HEK293 (cell line): ENCODE data around the gene RASA4B.

ENCODE experiments used
- KLF9 ChIP-seq: fragments of 450-650 bp; formaldehyde crosslinking; IDR thresholded peaks from 2 replicates; pipeline ENCODE4 v1.5.1; 2016; ENCODE audit warnings: missing biosample characterization, missing genetic modification characterization, low read depth
- ZBTB1 ChIP-seq: fragments of 450-650 bp; formaldehyde crosslinking; IDR thresholded peaks from 2 replicates; pipeline ENCODE4 v1.5.1; 2016; ENCODE audit warnings: missing biosample characterization, missing genetic modification characterization
- ZNF211 ChIP-seq: fragments of 450-650 bp; formaldehyde crosslinking; IDR thresholded peaks from 2 replicates; pipeline ENCODE4 v1.5.1; 2016; ENCODE audit warnings: low read depth, missing biosample characterization, missing genetic modification characterization
- ZNF239 ChIP-seq: fragments of 450-650 bp; formaldehyde crosslinking; IDR thresholded peaks from 2 replicates; pipeline ENCODE4 v1.5.1; 2016; ENCODE audit warnings: missing biosample characterization, missing genetic modification characterization
- ZNF274 ChIP-seq, 2 experiments: fragments of 200-500 bp in 1 of 2; fragments of 450-650 bp in 1 of 2; sonication (Bioruptor generic) in 1 of 2; formaldehyde crosslinking in 1 of 2; IDR thresholded peaks; 2 replicates each; pipeline versions ENCODE4 v1.5.1 to v1.6.1; 2014 to 2016; ENCODE audit warnings: borderline replicate concordance in 1 of 2, inconsistent platforms in 1 of 2, low read length in 1 of 2, missing biosample characterization in 1 of 2, missing genetic modification characterization in 1 of 2
- ZNF416 ChIP-seq: fragments of 450-650 bp; formaldehyde crosslinking; IDR thresholded peaks from 2 replicates; pipeline ENCODE4 v1.5.1; 2016; ENCODE audit warnings: missing biosample characterization, missing genetic modification characterization
- TF ChIP-seq, protein P1 (sequence below): fragments of 450-650 bp; formaldehyde crosslinking; IDR thresholded peaks from 2 replicates; pipeline ENCODE4 v1.5.1; 2016; ENCODE audit warnings: missing biosample characterization, missing genetic modification characterization
- TF ChIP-seq, protein P2 (sequence below): fragments of 450-650 bp; formaldehyde crosslinking; IDR thresholded peaks from 2 replicates; pipeline ENCODE4 v1.5.1; 2016; ENCODE audit warnings: missing biosample characterization, missing genetic modification characterization, low read depth
- TF ChIP-seq, protein P3 (sequence below): fragments of 450-650 bp; formaldehyde crosslinking; IDR thresholded peaks from 2 replicates; pipeline ENCODE4 v1.5.1; 2017; ENCODE audit warnings: missing biosample characterization, missing genetic modification characterization
- TF ChIP-seq, protein P4 (sequence below): fragments of 450-650 bp; formaldehyde crosslinking; IDR thresholded peaks from 2 replicates; pipeline ENCODE4 v1.5.1; 2017; ENCODE audit warnings: missing biosample characterization, missing genetic modification characterization

DNA sequence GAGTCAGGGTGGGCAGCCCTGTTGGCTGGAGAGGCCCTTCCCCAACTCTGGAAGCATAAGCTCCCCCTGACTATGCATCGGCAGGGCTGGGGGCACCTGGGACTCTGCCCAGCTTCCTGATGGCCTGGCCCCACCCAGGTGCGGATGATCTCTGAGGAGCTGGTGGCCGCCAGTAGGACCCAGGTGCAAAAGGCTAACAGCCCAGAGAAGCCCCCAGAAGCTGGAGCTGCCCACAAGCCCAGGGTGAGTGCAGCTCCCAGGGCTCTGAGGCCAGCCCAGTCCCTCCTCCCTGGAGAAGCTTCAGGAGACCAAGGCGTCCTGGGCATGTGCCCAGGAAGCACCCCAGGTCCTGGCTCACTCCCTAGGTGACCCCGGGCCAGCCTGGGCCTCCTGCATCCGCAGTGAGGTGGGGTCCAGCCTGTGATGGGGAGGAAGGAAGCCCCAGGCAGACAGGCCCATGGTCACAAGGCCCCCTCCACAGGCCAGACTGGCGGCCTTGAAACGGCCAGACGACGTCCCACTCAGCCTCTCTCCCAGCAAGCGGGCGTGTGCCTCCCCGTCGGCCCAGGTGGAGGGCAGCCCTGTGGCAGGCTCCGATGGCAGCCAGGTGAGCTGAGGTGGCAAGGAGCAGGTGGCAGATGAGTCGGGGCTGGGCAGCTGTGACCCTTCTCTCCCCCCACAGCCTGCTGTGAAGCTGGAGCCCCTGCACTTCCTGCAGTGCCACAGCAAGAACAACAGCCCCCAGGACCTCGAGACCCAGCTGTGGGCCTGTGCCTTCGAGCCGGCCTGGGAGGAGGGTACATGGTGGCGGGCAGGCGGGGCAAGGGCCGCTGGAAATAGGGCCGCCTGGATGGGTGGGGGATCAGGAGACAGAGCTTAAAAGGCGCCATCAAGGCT lies 49.7 kb downstream of the RASA4B start:
- TF ChIP-seq, protein P1, sequence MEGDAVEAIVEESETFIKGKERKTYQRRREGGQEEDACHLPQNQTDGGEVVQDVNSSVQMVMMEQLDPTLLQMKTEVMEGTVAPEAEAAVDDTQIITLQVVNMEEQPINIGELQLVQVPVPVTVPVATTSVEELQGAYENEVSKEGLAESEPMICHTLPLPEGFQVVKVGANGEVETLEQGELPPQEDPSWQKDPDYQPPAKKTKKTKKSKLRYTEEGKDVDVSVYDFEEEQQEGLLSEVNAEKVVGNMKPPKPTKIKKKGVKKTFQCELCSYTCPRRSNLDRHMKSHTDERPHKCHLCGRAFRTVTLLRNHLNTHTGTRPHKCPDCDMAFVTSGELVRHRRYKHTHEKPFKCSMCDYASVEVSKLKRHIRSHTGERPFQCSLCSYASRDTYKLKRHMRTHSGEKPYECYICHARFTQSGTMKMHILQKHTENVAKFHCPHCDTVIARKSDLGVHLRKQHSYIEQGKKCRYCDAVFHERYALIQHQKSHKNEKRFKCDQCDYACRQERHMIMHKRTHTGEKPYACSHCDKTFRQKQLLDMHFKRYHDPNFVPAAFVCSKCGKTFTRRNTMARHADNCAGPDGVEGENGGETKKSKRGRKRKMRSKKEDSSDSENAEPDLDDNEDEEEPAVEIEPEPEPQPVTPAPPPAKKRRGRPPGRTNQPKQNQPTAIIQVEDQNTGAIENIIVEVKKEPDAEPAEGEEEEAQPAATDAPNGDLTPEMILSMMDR (tag by site-specific recombination) = no peak
- TF ChIP-seq ZNF211 (no peak), KLF9 (tag by site-specific recombination) (no peak), ZBTB1 (tag by site-specific recombination) (no peak), ZNF274 (IDR thresholded peaks at IDR 0.05; ENCODE audit: low read length) (no peak), ZNF274 (tag by site-specific recombination; IDR thresholded peaks at IDR 0.05; ENCODE audit: borderline replicate concordance) (no peak), ZNF239 (tag by site-specific recombination) (no peak), ZNF416 (tag by site-specific recombination) (no peak)
- TF ChIP-seq, protein P2, sequence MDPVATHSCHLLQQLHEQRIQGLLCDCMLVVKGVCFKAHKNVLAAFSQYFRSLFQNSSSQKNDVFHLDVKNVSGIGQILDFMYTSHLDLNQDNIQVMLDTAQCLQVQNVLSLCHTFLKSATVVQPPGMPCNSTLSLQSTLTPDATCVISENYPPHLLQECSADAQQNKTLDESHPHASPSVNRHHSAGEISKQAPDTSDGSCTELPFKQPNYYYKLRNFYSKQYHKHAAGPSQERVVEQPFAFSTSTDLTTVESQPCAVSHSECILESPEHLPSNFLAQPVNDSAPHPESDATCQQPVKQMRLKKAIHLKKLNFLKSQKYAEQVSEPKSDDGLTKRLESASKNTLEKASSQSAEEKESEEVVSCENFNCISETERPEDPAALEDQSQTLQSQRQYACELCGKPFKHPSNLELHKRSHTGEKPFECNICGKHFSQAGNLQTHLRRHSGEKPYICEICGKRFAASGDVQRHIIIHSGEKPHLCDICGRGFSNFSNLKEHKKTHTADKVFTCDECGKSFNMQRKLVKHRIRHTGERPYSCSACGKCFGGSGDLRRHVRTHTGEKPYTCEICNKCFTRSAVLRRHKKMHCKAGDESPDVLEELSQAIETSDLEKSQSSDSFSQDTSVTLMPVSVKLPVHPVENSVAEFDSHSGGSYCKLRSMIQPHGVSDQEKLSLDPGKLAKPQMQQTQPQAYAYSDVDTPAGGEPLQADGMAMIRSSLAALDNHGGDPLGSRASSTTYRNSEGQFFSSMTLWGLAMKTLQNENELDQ = no peak
- TF ChIP-seq, protein P3, sequence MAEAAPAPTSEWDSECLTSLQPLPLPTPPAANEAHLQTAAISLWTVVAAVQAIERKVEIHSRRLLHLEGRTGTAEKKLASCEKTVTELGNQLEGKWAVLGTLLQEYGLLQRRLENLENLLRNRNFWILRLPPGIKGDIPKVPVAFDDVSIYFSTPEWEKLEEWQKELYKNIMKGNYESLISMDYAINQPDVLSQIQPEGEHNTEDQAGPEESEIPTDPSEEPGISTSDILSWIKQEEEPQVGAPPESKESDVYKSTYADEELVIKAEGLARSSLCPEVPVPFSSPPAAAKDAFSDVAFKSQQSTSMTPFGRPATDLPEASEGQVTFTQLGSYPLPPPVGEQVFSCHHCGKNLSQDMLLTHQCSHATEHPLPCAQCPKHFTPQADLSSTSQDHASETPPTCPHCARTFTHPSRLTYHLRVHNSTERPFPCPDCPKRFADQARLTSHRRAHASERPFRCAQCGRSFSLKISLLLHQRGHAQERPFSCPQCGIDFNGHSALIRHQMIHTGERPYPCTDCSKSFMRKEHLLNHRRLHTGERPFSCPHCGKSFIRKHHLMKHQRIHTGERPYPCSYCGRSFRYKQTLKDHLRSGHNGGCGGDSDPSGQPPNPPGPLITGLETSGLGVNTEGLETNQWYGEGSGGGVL = no peak
- TF ChIP-seq, protein P4, sequence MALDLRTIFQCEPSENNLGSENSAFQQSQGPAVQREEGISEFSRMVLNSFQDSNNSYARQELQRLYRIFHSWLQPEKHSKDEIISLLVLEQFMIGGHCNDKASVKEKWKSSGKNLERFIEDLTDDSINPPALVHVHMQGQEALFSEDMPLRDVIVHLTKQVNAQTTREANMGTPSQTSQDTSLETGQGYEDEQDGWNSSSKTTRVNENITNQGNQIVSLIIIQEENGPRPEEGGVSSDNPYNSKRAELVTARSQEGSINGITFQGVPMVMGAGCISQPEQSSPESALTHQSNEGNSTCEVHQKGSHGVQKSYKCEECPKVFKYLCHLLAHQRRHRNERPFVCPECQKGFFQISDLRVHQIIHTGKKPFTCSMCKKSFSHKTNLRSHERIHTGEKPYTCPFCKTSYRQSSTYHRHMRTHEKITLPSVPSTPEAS (tag by site-specific recombination) = no peak
